HepG2 (cell line): ENCODE data around the gene ABHD17A.

Source experiments
- ATF7-NPFF ChIP-seq: sonication (generic); formaldehyde crosslinking; IDR thresholded peaks from 2 replicates; pipeline ENCODE4 v1.8.1; 2023; ENCODE audit warnings: mild to moderate bottlenecking, low read depth, missing genetic modification reagents, moderate library complexity
- JUND ChIP-seq: sonication (generic); formaldehyde crosslinking; IDR thresholded peaks from 2 replicates; pipeline ENCODE4 v1.8.0; 2022; ENCODE audit warnings: mild to moderate bottlenecking, missing genetic modification reagents
- MYC ChIP-seq: sonication (generic); formaldehyde crosslinking; IDR thresholded peaks from 2 replicates; pipeline ENCODE4 v1.9.0; 2021; ENCODE audit warnings: missing genetic modification reagents, borderline replicate concordance
- NFE2 ChIP-seq: sonication (generic); formaldehyde crosslinking; IDR thresholded peaks from 2 replicates; pipeline ENCODE4 v1.4.0; 2020; ENCODE audit warnings: missing genetic modification reagents
- NR3C1 ChIP-seq: sonication (generic); formaldehyde crosslinking; IDR thresholded peaks from 2 replicates; pipeline ENCODE4 v1.4.0; 2020; ENCODE audit warnings: missing genetic modification reagents
- POLR2A ChIP-seq, 2 experiments: IDR thresholded peaks; 2 replicates each; pipeline ENCODE4 v1.6.1; 2011; ENCODE audit warnings: low read depth in 2 of 2, low read length in 2 of 2, mild to moderate bottlenecking in 1 of 2, moderate library complexity in 1 of 2; ENCODE audit not compliant: insufficient read depth in 1 of 2
- SUZ12 ChIP-seq: fragments of 150-350 bp; IDR thresholded peaks from 2 replicates; pipeline ENCODE4 v1.6.1; 2014; ENCODE audit warnings: low read depth, low read length
- ZFAT ChIP-seq: sonication (generic); formaldehyde crosslinking; conservative IDR thresholded peaks from 2 replicates; pipeline ENCODE4 v1.8.1; 2023; ENCODE audit warnings: missing genetic modification reagents, inconsistent platforms
- ZFP41 ChIP-seq: sonication (generic); formaldehyde crosslinking; IDR thresholded peaks from 2 replicates; pipeline ENCODE4 v1.4.0; 2020; ENCODE audit warnings: mild to moderate bottlenecking, missing genetic modification reagents, borderline replicate concordance
- ZNF124 ChIP-seq: sonication (generic); formaldehyde crosslinking; IDR thresholded peaks from 2 replicates; pipeline ENCODE4 v1.4.0; 2020; ENCODE audit warnings: missing genetic modification reagents
- ZSCAN31 ChIP-seq: sonication (generic); formaldehyde crosslinking; IDR thresholded peaks from 2 replicates; pipeline ENCODE4 v1.5.0; 2020; ENCODE audit warnings: low read depth, mild to moderate bottlenecking, missing genetic modification reagents
- TF ChIP-seq, protein P1 (sequence below): sonication (generic); formaldehyde crosslinking; IDR thresholded peaks from 2 replicates; pipeline ENCODE4 v1.8.1; 2022; ENCODE audit warnings: low read depth, mild to moderate bottlenecking, missing genetic modification reagents

DNA sequence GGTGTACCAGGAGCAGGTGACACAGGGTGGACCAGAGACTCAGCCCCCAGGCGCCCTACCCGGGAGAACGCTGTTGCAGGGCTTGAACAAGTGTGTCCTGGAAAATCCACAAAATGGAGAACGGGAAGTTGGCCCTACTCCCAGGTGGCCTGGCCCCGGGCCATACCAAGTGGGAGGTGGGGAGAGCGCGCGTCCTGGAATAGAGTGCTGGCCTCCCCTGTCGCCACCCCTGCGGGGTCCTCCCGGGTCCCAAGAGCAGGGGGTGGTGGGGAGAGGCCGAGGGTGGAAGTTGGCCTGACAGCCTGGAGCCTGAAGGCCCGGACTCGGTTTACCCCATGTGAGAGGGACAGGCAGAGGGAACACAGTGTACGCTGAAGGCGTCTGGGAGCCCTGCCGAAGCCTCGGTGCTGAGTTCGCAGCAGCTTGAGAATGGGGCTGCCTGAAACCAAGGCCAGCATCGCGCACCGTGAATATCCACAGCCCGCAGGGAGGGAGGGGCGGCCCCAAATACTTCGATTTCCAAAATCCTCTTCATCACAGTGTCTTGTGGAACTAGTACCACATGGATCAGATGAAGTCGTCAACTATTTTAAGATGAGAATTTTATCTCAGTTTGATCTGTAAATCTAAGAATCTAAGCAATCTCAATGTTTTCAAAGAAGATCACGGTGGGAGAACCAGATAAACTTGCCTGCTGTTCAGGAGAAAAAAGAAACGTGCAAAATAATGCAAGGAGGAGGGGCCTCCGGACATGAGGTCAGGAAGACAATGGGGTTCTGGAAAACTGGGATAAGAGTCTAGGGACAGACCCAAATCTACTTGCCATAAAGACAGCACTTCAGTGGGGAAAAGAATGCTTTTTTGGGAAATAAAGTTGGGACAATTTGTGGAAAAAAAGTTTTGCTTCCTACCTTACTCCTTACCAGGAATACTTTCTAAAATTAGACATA, 11.5 kb downstream of the ABHD17A start:
- no peak for TF ChIP-seq ZFP41
- no peak for TF ChIP-seq ZSCAN31 (CRISPR knock-in tag)
- TF ChIP-seq ZNF124 (CRISPR knock-in tag): no peak
- no peak for TF ChIP-seq JUND (CRISPR knock-in tag)
- TF ChIP-seq NFE2 (CRISPR knock-in tag): no peak
- no peak for TF ChIP-seq SUZ12
- no peak for TF ChIP-seq ZFAT (CRISPR knock-in tag)
- no peak for TF ChIP-seq MYC (CRISPR knock-in tag)
- TF ChIP-seq ATF7-NPFF: no peak
- TF ChIP-seq NR3C1 (CRISPR knock-in tag): no peak
- TF ChIP-seq, protein P1, sequence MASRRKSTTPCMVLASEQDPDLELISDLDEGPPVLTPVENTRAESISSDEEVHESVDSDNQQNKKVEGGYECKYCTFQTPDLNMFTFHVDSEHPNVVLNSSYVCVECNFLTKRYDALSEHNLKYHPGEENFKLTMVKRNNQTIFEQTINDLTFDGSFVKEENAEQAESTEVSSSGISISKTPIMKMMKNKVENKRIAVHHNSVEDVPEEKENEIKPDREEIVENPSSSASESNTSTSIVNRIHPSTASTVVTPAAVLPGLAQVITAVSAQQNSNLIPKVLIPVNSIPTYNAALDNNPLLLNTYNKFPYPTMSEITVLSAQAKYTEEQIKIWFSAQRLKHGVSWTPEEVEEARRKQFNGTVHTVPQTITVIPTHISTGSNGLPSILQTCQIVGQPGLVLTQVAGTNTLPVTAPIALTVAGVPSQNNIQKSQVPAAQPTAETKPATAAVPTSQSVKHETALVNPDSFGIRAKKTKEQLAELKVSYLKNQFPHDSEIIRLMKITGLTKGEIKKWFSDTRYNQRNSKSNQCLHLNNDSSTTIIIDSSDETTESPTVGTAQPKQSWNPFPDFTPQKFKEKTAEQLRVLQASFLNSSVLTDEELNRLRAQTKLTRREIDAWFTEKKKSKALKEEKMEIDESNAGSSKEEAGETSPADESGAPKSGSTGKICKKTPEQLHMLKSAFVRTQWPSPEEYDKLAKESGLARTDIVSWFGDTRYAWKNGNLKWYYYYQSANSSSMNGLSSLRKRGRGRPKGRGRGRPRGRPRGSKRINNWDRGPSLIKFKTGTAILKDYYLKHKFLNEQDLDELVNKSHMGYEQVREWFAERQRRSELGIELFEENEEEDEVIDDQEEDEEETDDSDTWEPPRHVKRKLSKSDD (CRISPR knock-in tag): no peak
- TF ChIP-seq POLR2A (IDR thresholded peaks at IDR 0.05; ENCODE audit: insufficient read depth in 1 of 2, low read depth in 2 of 2, low read length in 2 of 2): no peak
